Osteoblast (primary cell): Measurements from ENCODE around the gene PTAFR. TPM values are rescaled to one million over a fixed set of nuclear protein-coding genes. Genes with fewer than 3 reads are reported as not detected.

Experiments
- DNase-seq: peaks from one replicate; pipeline ENCODE4 v3.0.0; 2011; ENCODE audit warnings: low spot score, mixed read lengths; ENCODE audit not compliant: insufficient read length; ENCODE audit errors: missing footprints
- H2AFZ ChIP-seq: 2 replicates; pipeline ENCODE4 v1.6.0; 2011; ENCODE audit warnings: mild to moderate bottlenecking, low read length
- H3K27ac ChIP-seq: 2 replicates; pipeline ENCODE4 v1.5.1; 2011; ENCODE audit warnings: mild to moderate bottlenecking, low read depth, low read length, moderate library complexity
- H3K27me3 ChIP-seq: 2 replicates; pipeline ENCODE4 v1.6.0; 2012; ENCODE audit warnings: mild to moderate bottlenecking, control low read depth, inconsistent platforms, low read length, moderate library complexity; ENCODE audit not compliant: insufficient read depth
- H3K36me3 ChIP-seq: 2 replicates; pipeline ENCODE4 v1.5.1; 2011; ENCODE audit warnings: mild to moderate bottlenecking, low read length, control low read depth, moderate library complexity; ENCODE audit not compliant: insufficient read depth
- H3K4me1 ChIP-seq: 2 replicates; pipeline ENCODE4 v1.5.1; 2011; ENCODE audit warnings: mild to moderate bottlenecking, low read length, control low read depth, moderate library complexity; ENCODE audit not compliant: insufficient read depth
- H3K4me2 ChIP-seq: 2 replicates; pipeline ENCODE4 v1.6.0; 2011; ENCODE audit warnings: mild to moderate bottlenecking, low read length; ENCODE audit not compliant: insufficient read depth
- H3K4me3 ChIP-seq: fragments of 200-600 bp; sonication (generic); 3 replicates; pipeline ENCODE4 v1.5.1; 2012; ENCODE audit warnings: mild to moderate bottlenecking, low read length, inconsistent platforms; ENCODE audit not compliant: insufficient read depth
- H3K79me2 ChIP-seq: 2 replicates; pipeline ENCODE4 v1.6.0; 2012; ENCODE audit warnings: mild to moderate bottlenecking, low read length, control low read depth, inconsistent platforms; ENCODE audit not compliant: insufficient read depth
- H3K9me3 ChIP-seq: 2 replicates; pipeline ENCODE4 v1.5.1; 2011; ENCODE audit warnings: low read depth, low read length, control low read depth
- H4K20me1 ChIP-seq: 2 replicates; pipeline ENCODE4 v1.6.0; 2012; ENCODE audit warnings: mild to moderate bottlenecking, low read length, control low read depth; ENCODE audit not compliant: insufficient read depth
- CTCF ChIP-seq: IDR thresholded peaks from 2 replicates; pipeline ENCODE4 v1.5.1; 2011; ENCODE audit warnings: mild to moderate bottlenecking, low read depth, low read length, moderate library complexity; ENCODE audit errors: extremely low read depth
- total RNA-seq: library from RNA; depleted of rRNA; stranded (reverse); fragments of >200 nt; gene quantifications from 2 replicates; pipeline ENCODE4 v1.2.3, GENCODE V29; 2012

PTAFR gene
- total RNA-seq, 1 donor: under 0.01 TPM

- Histone ChIP-seq H3K36me3 (no peaks in the 10 kb centered on the region), H3K27ac (no peak overlapping the region), H3K4me2 (no peak overlapping the region), H4K20me1 (no peaks in the 10 kb centered on the region), H2AFZ (no peak overlapping the region), H3K79me2 (no peaks in the 10 kb centered on the region), H3K4me1 (no peaks in the 10 kb centered on the region), H3K4me3 (no peak overlapping the region), H3K9me3 (no peaks in the 10 kb centered on the region), H3K27me3 (no peaks in the 10 kb centered on the region)
- TF ChIP-seq CTCF: no peak
- DNase-seq: no peak
Observed at GRCh38 chr1:28136922-28137613, 39.4 kb downstream of the PTAFR start.

GRCh38 chr1:28136169-28136921, 40.1 kb downstream of the PTAFR start:
- Histone ChIP-seq H3K79me2 (no peaks in the 10 kb centered on the region), H3K4me3 (no peak overlapping the region), H3K27me3 (no peaks in the 10 kb centered on the region), H4K20me1 (no peaks in the 10 kb centered on the region), H3K9me3 (no peaks in the 10 kb centered on the region), H3K4me2 (no peak overlapping the region), H3K4me1 (no peaks in the 10 kb centered on the region), H2AFZ (no peak overlapping the region), H3K27ac (no peak overlapping the region), H3K36me3 (no peaks in the 10 kb centered on the region)
- DNase-seq: no peak
- TF ChIP-seq CTCF: no peak

GRCh38 chr1:28135371-28136168, 40.9 kb downstream of the PTAFR start:
- Histone ChIP-seq H2AFZ (no peak overlapping the region), H3K27ac (no peak overlapping the region), H3K27me3 (no peaks in the 10 kb centered on the region), H3K9me3 (no peaks in the 10 kb centered on the region), H3K4me2 (no peak overlapping the region), H3K4me3 (no peak overlapping the region), H4K20me1 (no peaks in the 10 kb centered on the region), H3K36me3 (no peaks in the 10 kb centered on the region), H3K4me1 (no peaks in the 10 kb centered on the region), H3K79me2 (no peaks in the 10 kb centered on the region)
- TF ChIP-seq CTCF: no peak
- DNase-seq: no peak
